Left lung (tissue), 10 donors: Measurements from ENCODE around the gene RNF213. TPM values are rescaled to one million over a fixed set of nuclear protein-coding genes. Genes with fewer than 3 reads are reported as not detected.

Experiments
- ATAC-seq: fragments of 200-7000 bp; cut with Tn5 transposase; one replicate; pipeline ENCODE4 v1.9.1; 2020; ENCODE audit warnings: moderate library complexity
- DNase-seq, 4 donors: peaks; one replicate each; pipeline ENCODE4 v3.0.0-alpha.2; 2013 to 2020
- H3K27ac ChIP-seq, 2 donors: fragments of 200-600 bp; sonication (generic) in 1 of 2; one replicate each; pipeline versions ENCODE4 v1.5.0 to v1.8.0; 2020 to 2021
- H3K27me3 ChIP-seq, 2 donors: fragments of 200-600 bp; sonication (generic) in 1 of 2; one replicate each; pipeline versions ENCODE4 v1.5.0 to v1.8.0; 2020 to 2021
- H3K36me3 ChIP-seq, 2 donors: fragments of 200-600 bp; sonication (generic) in 1 of 2; one replicate each; pipeline versions ENCODE4 v1.5.0 to v1.8.0; 2020 to 2021
- H3K4me1 ChIP-seq, 2 donors: fragments of 200-600 bp; one replicate each; pipeline ENCODE4 v1.8.0; 2021
- H3K4me3 ChIP-seq, 2 donors: fragments of 200-600 bp; sonication (generic) in 1 of 2; one replicate each; pipeline versions ENCODE4 v1.5.0 to v1.8.0; 2020 to 2021; ENCODE audit warnings: mild to moderate bottlenecking in 1 of 2
- H3K9me3 ChIP-seq, 2 donors: fragments of 200-600 bp; sonication (generic) in 1 of 2; one replicate each; pipeline versions ENCODE4 v1.5.0 to v1.8.0; 2020 to 2021
- CTCF ChIP-seq, 2 donors: fragments of 200-600 bp; sonication (generic) in 1 of 2; IDR thresholded peaks; one replicate each; pipeline versions ENCODE4 v1.5.0 to v1.8.0; 2021; ENCODE audit warnings: antibody characterized with exemption in 2 of 2
- intact Hi-C, 2 donors: fragments of 100-400 bp; cut with DNase I; formaldehyde crosslinking; loops; one replicate each; pipeline versions ENCODE4 v1.11.2 to v1.14.2; 2022
- polyA plus RNA-seq, 6 donors: library from polyadenylated mRNA; unstranded; fragments of 120-200 nt; gene quantifications; one replicate each; pipeline ENCODE4 v1.2.1, GENCODE V29; 2013; ENCODE audit not compliant: insufficient read length in 6 of 6
- total RNA-seq, 2 donors: library from RNA; stranded (reverse); fragmentation: NEBNext Ultra II Directional; extraction: Animal tissue kit (Norgen Biotek cat#: 25700); gene quantifications; one replicate each; pipeline ENCODE4 v1.2.1, GENCODE V29; 2021
- donor health status: DM: no; HTN: yes; CAD: no.
- donor health status: DM: no; HTN: no; CAD: no.

RNF213 gene
- total and polyA plus RNA-seq, 8 donors: 89.0 to 264 (median 103) TPM

- DNase-seq (no peak), ATAC-seq (no peak)
- intact Hi-C loops: no loop called here
- no peaks in the 10 kb centered on the region for H3K27me3 ChIP-seq
- peaks cover 2 to 100% of the 10 kb centered on the region in 2 donors for H3K36me3 ChIP-seq
- TF ChIP-seq CTCF (IDR thresholded peaks at IDR 0.05): no peak
- H3K4me1 ChIP-seq: no peaks in the 10 kb centered on the region
- peaks cover 0 to 17% of the 10 kb centered on the region in 2 donors for H3K9me3 ChIP-seq
- H3K4me3 ChIP-seq: no peak overlapping the region
- no peak overlapping the region for H3K27ac ChIP-seq
Measured at GRCh38 chr17:80303824-80304223, 43.2 kb downstream of the RNF213 start.

GRCh38 chr17:80307994-80308691 is 47.5 kb downstream of the RNF213 start:
- intact Hi-C loops: no loop called here
- H3K27me3 ChIP-seq: no peaks in the 10 kb centered on the region
- TF ChIP-seq CTCF (IDR thresholded peaks at IDR 0.05): no peak
- H3K36me3 ChIP-seq: peaks cover 0 to 100% of the 10 kb centered on the region in 2 donors
- ATAC-seq (peak; percentile 17), DNase-seq (no peak)
- no peak overlapping the region for H3K4me3 ChIP-seq
- H3K27ac ChIP-seq: no peak overlapping the region
- H3K9me3 ChIP-seq: peaks cover 0 to 13% of the 10 kb centered on the region in 2 donors
- no peaks in the 10 kb centered on the region for H3K4me1 ChIP-seq

- no peak for TF ChIP-seq CTCF (IDR thresholded peaks at IDR 0.05)
- intact Hi-C loops: no loop called here
- Histone ChIP-seq H3K4me3 (no peak overlapping the region), H3K4me1 (no peaks in the 10 kb centered on the region), H3K27me3 (no peaks in the 10 kb centered on the region), H3K9me3 (peaks cover 0 to 5% of the 10 kb centered on the region in 2 donors), H3K27ac (no peak overlapping the region), H3K36me3 (peaks cover 0 to 95% of the 10 kb centered on the region in 2 donors)
- DNase-seq (no peak), ATAC-seq (no peak)
Measured at GRCh38 chr17:80308692-80309517, 48.3 kb downstream of the RNF213 start.

- intact Hi-C loops: no loop called here
- no peak overlapping the region for H3K4me3 ChIP-seq
- H3K9me3 ChIP-seq: no peaks in the 10 kb centered on the region
- no peak overlapping the region for H3K27ac ChIP-seq
- no peaks in the 10 kb centered on the region for H3K4me1 ChIP-seq
- no peak for TF ChIP-seq CTCF (IDR thresholded peaks at IDR 0.05)
- ATAC-seq (no peak), DNase-seq (no peak)
- H3K36me3 ChIP-seq: peaks cover 0 to 77% of the 10 kb centered on the region in 2 donors
- H3K27me3 ChIP-seq: no peaks in the 10 kb centered on the region
Measured at GRCh38 chr17:80311216-80311827, 50.7 kb downstream of the RNF213 start.

GRCh38 chr17:80312621-80313135 is 52.0 kb downstream of the RNF213 start:
- Histone ChIP-seq H3K27me3 (no peaks in the 10 kb centered on the region), H3K4me3 (no peak overlapping the region), H3K9me3 (no peaks in the 10 kb centered on the region), H3K27ac (no peak overlapping the region), H3K36me3 (peaks cover 0 to 77% of the 10 kb centered on the region in 2 donors), H3K4me1 (no peaks in the 10 kb centered on the region)
- ATAC-seq: no peak
- no peak for TF ChIP-seq CTCF (IDR thresholded peaks at IDR 0.05)
- no peak for DNase-seq
- intact Hi-C loops: no loop called here
